Fibroblast of pulmonary artery (primary cell): ENCODE measurements around the gene YPEL3.

Experiments
- DNase-seq: peaks from one replicate; pipeline ENCODE4 v3.0.0-alpha.2; 2010; ENCODE audit warnings: low read depth
- H3K4me3 ChIP-seq: replicated peaks from 2 replicates; pipeline ENCODE4 v1.5.1; 2011; ENCODE audit warnings: low read depth, mild to moderate bottlenecking, control low read depth, low read length, moderate library complexity
- TF ChIP-seq, protein P1 (sequence below): IDR thresholded peaks from 2 replicates; pipeline ENCODE4 v1.5.1; 2011; ENCODE audit warnings: mild to moderate bottlenecking, control low read depth, low read length, inconsistent platforms; ENCODE audit errors: missing control alignments

Gene YPEL3

DNA sequence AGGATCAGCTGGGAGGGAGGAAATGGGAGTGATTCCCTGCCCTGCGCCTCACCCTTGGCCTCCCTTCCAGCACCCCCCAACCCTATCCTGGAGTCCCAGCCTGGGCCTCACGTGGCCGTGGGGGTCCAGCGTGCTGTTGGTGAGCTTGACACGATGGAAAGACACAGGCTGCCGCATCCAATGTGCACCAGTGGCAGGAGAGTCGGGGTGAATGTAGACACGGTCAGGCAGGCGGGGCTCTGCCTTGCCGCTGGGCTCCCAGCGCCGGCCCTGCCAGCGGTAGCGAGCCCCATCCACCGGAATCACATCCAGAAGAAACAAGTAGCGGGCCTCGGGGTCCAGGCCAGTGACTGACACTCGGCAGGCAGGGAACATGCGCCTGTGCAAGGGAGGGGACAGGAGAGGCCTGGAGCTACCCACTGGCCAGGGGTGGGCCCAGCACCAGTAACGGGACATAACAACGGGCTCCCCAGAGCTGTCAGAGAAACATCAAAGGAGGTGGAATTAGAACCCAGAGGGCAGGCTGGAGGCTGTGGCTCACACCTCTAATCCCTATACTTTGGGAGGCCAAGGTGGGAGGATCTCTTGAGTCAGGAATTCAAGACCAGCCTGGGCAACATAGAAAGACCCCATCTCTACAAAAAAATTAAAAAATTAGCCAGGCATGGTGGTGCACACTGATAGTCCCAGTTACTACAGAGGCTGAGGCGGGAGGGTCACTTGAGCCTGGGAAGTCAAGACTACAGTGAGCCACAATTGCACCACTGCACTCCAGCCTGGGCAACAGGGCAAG, 7.0 kb downstream of the YPEL3 start:
- no peak for DNase-seq
- TF ChIP-seq, protein P1, sequence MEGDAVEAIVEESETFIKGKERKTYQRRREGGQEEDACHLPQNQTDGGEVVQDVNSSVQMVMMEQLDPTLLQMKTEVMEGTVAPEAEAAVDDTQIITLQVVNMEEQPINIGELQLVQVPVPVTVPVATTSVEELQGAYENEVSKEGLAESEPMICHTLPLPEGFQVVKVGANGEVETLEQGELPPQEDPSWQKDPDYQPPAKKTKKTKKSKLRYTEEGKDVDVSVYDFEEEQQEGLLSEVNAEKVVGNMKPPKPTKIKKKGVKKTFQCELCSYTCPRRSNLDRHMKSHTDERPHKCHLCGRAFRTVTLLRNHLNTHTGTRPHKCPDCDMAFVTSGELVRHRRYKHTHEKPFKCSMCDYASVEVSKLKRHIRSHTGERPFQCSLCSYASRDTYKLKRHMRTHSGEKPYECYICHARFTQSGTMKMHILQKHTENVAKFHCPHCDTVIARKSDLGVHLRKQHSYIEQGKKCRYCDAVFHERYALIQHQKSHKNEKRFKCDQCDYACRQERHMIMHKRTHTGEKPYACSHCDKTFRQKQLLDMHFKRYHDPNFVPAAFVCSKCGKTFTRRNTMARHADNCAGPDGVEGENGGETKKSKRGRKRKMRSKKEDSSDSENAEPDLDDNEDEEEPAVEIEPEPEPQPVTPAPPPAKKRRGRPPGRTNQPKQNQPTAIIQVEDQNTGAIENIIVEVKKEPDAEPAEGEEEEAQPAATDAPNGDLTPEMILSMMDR: no peak
- H3K4me3 ChIP-seq: no peak overlapping the region

DNA sequence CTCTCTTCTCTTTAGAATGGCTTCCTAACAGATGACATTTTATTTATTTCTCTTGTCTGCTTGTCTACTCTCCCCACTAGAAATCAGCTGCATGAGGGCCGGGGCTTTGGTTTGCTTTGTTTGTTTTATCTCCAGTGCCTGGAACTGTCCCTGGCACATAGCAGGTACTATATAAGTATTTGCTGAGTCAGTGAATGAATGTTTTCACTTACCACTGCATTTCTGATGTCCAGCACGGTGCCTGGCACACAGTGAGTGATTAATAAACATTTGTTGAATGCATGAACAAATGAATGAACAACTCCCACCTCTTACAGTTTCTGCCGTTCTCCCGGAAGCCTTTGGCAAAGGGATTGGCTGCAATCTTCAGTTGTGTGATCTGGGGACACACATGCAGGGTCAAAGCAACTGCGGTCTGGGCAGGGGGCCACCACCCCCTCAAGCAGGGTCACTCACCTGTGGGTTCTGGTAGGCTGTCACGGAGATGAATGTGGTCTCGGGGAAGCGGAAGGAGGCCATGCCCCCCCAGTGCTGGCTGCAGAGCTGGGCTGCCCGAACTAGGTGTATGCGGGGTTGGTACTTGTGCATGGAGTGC, 7.7 kb downstream of the YPEL3 start:
- no peak for DNase-seq
- no peak overlapping the region for H3K4me3 ChIP-seq
- TF ChIP-seq, protein P1: no peak

DNA sequence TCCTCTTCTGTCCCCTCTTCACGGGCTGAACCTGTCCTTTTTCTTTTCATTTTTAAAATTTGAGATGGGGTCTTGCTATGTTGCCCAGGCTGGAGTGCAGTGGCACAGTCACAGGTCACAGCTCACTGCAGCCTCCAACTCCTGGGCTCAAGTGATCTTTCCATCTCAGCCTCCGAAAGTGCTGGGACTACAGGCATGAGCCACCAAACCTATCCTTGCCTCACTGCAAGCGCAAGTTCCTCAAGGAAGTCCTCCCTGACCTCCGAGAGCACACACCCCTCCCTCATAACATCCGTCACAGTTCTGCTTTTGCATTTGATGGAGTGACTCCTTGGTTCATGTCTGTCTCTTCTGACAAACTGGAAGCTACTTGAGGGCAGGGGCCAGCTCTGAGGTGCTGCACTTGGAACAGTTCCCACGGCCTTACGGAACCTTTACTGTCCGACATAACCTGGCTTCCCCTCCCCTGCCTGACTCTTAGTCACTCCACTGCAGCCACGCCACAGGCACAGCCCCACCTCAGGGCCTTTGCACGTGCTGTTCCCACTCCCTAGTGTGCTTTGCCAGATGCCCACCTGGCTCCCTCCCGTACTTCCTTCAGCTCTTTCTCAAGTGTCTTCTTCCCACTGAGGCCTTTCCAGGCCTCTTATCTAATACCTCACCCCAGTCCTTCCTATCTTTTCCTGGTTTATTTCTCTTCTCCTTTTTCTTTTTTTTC, 8.7 kb downstream of the YPEL3 start:
- DNase-seq: no peak
- TF ChIP-seq, protein P1: no peak
- no peak overlapping the region for H3K4me3 ChIP-seq

DNA sequence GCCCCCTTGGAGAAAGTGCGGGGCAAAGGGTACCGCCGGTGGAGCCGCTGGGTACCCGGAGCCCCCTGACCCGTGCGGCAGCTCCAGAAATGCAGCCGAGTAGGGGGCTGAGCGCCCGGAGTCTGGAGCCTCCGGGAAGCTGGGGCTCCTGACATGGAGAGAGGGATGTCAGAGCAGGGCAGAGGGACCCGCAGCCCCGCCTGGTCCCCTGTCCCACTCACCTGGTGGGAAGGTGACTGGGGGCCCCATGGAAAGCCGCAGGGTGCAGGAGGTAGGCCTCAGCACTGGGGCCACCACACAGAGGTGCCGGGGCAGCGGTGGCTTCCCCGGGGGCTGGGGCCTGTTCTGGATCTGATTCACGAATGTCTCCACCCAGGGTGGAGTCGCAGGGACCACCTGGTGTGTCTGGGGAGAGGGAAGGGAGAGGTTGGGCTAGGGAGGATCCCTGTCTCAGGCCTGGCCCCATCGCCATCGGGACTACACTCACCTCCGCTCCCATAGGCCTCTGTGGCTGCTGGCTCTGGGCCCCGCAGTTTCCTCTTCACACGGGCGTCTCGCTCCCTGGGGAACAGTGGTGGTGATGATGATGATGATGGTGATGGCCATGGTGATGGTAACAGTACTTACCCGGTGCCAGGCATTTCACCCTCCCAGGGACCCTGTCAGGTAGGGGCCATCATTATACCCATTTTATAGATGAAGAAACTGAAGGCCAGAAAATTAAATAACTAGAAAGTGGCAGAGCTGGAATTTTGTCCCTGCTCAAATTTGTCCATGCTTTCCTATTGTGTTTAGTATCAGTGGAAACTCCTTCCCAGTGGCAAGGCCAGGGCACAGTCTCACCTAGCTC, 9.5 kb downstream of the YPEL3 start:
- no peak overlapping the region for H3K4me3 ChIP-seq
- TF ChIP-seq, protein P1: no peak
- DNase-seq: no peak

DNA sequence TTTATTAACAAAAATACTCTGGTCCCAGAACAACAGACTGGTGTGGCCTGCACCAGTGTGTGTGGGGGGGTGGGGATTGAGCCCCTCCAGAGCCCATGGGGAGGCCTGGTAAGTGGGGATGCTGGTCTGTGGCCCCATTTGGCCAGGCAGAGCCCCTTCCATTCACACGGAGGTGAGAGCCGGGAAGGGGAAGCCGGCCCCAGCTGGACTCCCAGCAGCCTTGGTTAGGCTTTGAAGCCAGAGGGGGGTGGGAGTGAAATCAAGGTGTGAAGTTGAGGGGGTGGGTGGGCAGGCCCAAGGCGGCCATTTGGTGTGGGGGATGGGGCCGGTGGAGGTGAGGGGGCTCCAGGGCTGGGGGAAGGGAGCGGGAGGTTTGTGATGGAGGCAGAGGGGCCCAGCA, 10.2 kb downstream of the YPEL3 start:
- H3K4me3 ChIP-seq: no peak overlapping the region
- TF ChIP-seq, protein P1: no peak
- DNase-seq: no peak

DNA sequence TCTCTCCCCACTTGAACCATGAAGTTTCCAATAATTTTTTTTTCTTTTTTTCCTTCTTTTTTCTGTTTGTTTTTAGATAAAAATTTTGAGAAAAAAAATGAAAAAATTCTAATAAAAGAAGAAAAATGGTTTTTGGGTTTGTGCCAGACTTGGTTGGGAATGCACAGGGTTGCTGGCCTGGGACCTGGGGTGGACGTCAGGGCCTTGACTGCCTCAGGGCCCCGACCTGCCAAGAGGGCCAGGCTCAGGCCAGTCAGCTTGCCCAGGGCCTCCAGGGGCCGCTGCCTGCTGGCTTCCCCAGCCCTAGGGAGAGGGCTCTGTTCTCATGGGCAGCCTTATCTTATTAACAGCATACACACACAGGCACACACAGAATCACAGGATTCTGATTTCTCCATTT, 10.8 kb downstream of the YPEL3 start:
- TF ChIP-seq, protein P1: no peak
- no peak for DNase-seq
- no peak overlapping the region for H3K4me3 ChIP-seq
